HFFc6 (cell line): ENCODE data around the gene KIF1B. TPM values are rescaled to one million over a fixed set of nuclear protein-coding genes. Genes with fewer than 3 reads are reported as not detected.

ENCODE experiments used
- DNase-seq: peaks from one replicate; pipeline ENCODE4 v3.0.0-alpha.2; 2018
- H3K27ac Mint-ChIP-seq: 2 replicates; pipeline ENCODE4 v1.8.0; 2020; ENCODE audit warnings: mild to moderate bottlenecking, mixed read lengths
- H3K27me3 Mint-ChIP-seq: 2 replicates; pipeline ENCODE4 v1.8.0; 2021; ENCODE audit warnings: mild to moderate bottlenecking, moderate library complexity, mixed read lengths; ENCODE audit not compliant: insufficient read depth
- H3K36me3 Mint-ChIP-seq: 2 replicates; pipeline ENCODE4 v1.8.0; 2021; ENCODE audit warnings: low read depth, mixed read lengths
- H3K4me1 Mint-ChIP-seq: 2 replicates; pipeline ENCODE4 v1.8.0; 2020; ENCODE audit warnings: low read depth, mixed read lengths
- H3K4me3 Mint-ChIP-seq: 2 replicates; pipeline ENCODE4 v1.8.0; 2020; ENCODE audit warnings: mild to moderate bottlenecking, moderate library complexity, mixed read lengths
- H3K9me3 Mint-ChIP-seq: 2 replicates; pipeline ENCODE4 v1.8.0; 2020; ENCODE audit warnings: mild to moderate bottlenecking, mixed read lengths
- total RNA-seq, 6 experiments: library from RNA; stranded (reverse); fragmentation: NEBNext Ultra II Directional; extraction: Animal tissue kit (Norgen Biotek cat#: 25700); gene quantifications; 2 replicates in 1 of 6; 3 replicates in 5 of 6; pipeline ENCODE4 v1.2.3, GENCODE V29; 2021
- TF ChIP-seq, protein P1 (sequence below): fragments of 200-600 bp; sonication (generic); IDR thresholded peaks from 2 replicates; pipeline ENCODE4 v1.5.0; 2021; ENCODE audit warnings: antibody characterized with exemption, mild to moderate bottlenecking

KIF1B gene
- total RNA-seq, 6 experiments from 2014 or later, result 35.2 to 41.6 (median 39.3) TPM

DNA sequence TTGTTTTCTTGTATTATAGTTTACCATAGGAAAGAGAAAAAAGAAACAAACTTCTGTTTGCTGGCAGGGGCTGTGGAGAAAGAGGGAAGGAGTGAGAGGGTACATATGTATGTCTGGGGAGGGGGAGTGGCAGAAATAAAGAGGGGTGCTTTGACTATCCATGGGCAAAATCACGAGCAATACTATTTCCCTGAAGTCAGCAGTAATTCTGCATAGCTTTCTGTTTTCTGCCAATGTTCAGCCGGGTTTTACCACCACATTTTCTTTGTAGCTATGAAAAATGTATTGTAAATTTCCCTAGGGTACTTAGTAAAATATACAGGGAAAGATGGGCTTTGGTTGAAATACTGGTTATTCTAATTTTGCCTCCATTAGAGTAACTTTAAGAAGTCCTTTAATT lies 143.3 kb downstream of the KIF1B start:
- no peaks in the 10 kb centered on the region for H3K9me3 Mint-ChIP-seq
- no peaks in the 10 kb centered on the region for H3K4me1 Mint-ChIP-seq
- H3K27me3 Mint-ChIP-seq, result no peaks in the 10 kb centered on the region
- H3K36me3 Mint-ChIP-seq, result no peaks in the 10 kb centered on the region; the same call in 1 of the 2 replicates
- no peak for DNase-seq
- TF ChIP-seq, protein P1, sequence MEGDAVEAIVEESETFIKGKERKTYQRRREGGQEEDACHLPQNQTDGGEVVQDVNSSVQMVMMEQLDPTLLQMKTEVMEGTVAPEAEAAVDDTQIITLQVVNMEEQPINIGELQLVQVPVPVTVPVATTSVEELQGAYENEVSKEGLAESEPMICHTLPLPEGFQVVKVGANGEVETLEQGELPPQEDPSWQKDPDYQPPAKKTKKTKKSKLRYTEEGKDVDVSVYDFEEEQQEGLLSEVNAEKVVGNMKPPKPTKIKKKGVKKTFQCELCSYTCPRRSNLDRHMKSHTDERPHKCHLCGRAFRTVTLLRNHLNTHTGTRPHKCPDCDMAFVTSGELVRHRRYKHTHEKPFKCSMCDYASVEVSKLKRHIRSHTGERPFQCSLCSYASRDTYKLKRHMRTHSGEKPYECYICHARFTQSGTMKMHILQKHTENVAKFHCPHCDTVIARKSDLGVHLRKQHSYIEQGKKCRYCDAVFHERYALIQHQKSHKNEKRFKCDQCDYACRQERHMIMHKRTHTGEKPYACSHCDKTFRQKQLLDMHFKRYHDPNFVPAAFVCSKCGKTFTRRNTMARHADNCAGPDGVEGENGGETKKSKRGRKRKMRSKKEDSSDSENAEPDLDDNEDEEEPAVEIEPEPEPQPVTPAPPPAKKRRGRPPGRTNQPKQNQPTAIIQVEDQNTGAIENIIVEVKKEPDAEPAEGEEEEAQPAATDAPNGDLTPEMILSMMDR, result no peak
- no peak overlapping the region for H3K4me3 Mint-ChIP-seq
- H3K27ac Mint-ChIP-seq, result no peak overlapping the region

DNA sequence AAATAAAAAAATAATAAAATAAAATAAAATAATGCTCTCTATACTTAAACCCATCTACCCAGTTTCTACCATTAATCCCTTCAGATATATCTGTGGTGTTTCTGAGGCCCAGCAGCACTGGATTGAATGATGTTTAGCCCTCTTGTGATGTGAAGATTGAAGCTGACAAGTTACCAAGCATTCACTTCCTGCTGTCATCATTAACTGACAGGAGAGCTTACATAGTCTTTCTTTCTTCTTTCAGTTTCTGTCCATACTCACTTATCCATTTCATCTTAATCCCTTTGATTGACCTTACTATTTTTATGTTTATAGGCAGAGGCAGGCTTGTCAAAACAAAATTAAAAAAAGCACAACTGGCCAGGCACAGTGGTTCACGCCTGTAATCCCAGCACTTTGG lies 149.7 kb downstream of the KIF1B start:
- Mint-ChIP-seq H3K36me3 (peaks cover 10% of the 10 kb centered on the region; the same call in 1 of the 2 replicates), H3K4me3 (no peak overlapping the region)
- DNase-seq, result no peak

DNA sequence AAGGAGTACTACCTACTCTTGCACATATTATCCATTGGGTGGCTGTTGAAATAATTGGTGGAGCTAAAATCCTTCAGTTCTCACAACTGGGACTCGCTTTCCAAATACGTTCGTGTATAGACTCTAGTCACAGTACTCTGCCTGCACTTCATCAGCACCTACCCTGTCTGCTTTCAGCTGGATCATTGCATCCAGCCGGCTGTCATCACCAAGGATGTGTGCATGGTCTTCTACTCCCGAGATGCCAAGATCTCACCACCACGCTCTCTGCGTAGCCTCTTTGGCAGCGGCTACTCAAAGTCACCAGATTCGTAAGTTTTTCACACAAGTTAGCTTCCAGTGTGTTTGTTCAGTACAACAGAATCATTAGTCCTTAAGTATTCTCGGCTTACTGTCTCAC lies 151.1 kb downstream of the KIF1B start:
- DNase-seq, result no peak
- Mint-ChIP-seq H3K27me3 (no peaks in the 10 kb centered on the region), H3K36me3 (peaks cover 14% of the 10 kb centered on the region), H3K4me1 (peaks cover 16% of the 10 kb centered on the region), H3K9me3 (no peaks in the 10 kb centered on the region), H3K27ac (no peak overlapping the region), H3K4me3 (no peak overlapping the region)
- TF ChIP-seq, protein P1, result no peak

More for the DNA sequence above, 149.7 kb downstream of the KIF1B start:
- no peaks in the 10 kb centered on the region for H3K27me3 Mint-ChIP-seq
- H3K4me1 Mint-ChIP-seq, result peaks cover 16% of the 10 kb centered on the region
- H3K27ac Mint-ChIP-seq, result no peak overlapping the region
- no peaks in the 10 kb centered on the region for H3K9me3 Mint-ChIP-seq
- TF ChIP-seq, protein P1, result no peak

- H3K27ac Mint-ChIP-seq, result no peak overlapping the region
- no peak for DNase-seq
- no peak overlapping the region for H3K4me3 Mint-ChIP-seq
- peaks cover 5% of the 10 kb centered on the region for H3K36me3 Mint-ChIP-seq
- H3K4me1 Mint-ChIP-seq, result no peaks in the 10 kb centered on the region
- no peaks in the 10 kb centered on the region; the same call in 1 of the 2 replicates for H3K27me3 Mint-ChIP-seq
- TF ChIP-seq, protein P1, result no peak
- no peaks in the 10 kb centered on the region for H3K9me3 Mint-ChIP-seq
These were observed 157.8 kb downstream of the KIF1B start for GRCh38 chr1:10368194-10368593.

DNA sequence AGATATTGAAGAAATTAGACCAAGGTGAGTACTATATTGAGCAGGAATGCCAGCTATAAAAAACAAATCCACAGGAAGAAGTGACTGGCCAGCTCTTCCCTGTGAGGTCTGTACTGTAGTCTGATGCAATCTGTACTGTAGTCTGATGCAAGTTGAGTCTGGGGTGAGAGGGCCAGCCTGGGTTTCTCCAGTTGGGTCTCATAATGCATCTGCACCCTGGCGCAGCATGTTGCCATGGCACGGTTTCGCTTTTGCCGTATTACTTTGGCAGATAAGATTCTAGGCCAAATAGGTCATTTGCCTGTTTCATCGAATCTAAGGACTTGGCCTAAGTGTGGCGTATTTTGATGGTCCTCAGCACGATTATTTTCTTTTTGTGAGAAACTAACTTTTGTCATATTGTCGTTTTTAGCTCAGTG lies 164.1 kb downstream of the KIF1B start:
- H3K27me3 Mint-ChIP-seq, result no peaks in the 10 kb centered on the region; the same call in 1 of the 2 replicates
- H3K4me3 Mint-ChIP-seq, result no peak overlapping the region
- TF ChIP-seq, protein P1, result no peak
- 0 out of 2 replicates have a peak, but pooled peaks cover 6% of the 10 kb centered on the region for H3K36me3 Mint-ChIP-seq
- H3K27ac Mint-ChIP-seq, result no peak overlapping the region
- H3K9me3 Mint-ChIP-seq, result no peaks in the 10 kb centered on the region
- no peak for DNase-seq
- peaks cover 26% of the 10 kb centered on the region for H3K4me1 Mint-ChIP-seq
